ENCODE data around the gene LRPPRC.

LRPPRC gene

DNA sequence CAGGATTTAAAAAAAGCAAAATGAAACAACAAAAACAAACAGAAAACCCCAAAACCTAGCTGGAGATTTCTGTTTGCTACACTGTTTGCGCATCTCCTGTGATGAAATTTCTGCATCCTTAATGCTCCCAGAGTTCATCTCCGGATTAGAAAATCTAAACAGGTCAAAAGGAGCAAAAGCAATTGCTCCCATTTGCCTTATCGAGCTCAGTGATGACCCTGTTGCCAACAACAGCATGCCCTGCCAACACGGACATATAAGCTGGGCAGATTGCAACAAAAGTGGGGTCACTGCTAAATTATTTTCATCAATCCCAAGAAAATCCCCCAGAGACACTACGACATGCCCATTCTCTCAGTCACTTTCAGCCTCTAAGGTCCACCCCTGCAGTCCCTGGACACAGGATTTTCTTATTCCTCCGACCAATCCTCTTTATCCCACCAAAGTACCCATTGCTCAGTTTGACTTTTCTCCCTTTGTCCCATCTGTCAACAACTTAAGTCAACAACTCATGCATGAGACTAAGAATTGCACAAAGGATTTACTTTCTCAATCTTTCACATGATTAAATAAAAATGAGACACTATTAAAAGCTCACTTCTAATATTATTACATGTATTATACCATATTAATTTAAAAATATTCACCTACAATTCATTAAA, 89.2 kb downstream of the LRPPRC start:
- Histone ChIP-seq H3K9me3 (ENCODE audit: severe bottlenecking) (no peaks in the 10 kb centered on the region), H3K27ac (ENCODE audit: poor library complexity, severe bottlenecking) (no peak overlapping the region), H3K4me1 (ENCODE audit: insufficient read depth, poor library complexity, severe bottlenecking) (no peaks in the 10 kb centered on the region), H3K4me3 (ENCODE audit: severe bottlenecking) (no peak overlapping the region), H3K36me3 (ENCODE audit: low read depth) (peaks cover 82% of the 10 kb centered on the region), H3K27me3 (ENCODE audit: insufficient read depth, poor library complexity, severe bottlenecking) (no peaks in the 10 kb centered on the region)
- ATAC-seq (ENCODE audit: low read depth) (no peak), DNase-seq (ENCODE audit: low spot score) (no peak)
- TF ChIP-seq, protein P1, sequence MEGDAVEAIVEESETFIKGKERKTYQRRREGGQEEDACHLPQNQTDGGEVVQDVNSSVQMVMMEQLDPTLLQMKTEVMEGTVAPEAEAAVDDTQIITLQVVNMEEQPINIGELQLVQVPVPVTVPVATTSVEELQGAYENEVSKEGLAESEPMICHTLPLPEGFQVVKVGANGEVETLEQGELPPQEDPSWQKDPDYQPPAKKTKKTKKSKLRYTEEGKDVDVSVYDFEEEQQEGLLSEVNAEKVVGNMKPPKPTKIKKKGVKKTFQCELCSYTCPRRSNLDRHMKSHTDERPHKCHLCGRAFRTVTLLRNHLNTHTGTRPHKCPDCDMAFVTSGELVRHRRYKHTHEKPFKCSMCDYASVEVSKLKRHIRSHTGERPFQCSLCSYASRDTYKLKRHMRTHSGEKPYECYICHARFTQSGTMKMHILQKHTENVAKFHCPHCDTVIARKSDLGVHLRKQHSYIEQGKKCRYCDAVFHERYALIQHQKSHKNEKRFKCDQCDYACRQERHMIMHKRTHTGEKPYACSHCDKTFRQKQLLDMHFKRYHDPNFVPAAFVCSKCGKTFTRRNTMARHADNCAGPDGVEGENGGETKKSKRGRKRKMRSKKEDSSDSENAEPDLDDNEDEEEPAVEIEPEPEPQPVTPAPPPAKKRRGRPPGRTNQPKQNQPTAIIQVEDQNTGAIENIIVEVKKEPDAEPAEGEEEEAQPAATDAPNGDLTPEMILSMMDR (IDR thresholded peaks at IDR 0.05; ENCODE audit: poor library complexity, severe bottlenecking) = no peak

DNA sequence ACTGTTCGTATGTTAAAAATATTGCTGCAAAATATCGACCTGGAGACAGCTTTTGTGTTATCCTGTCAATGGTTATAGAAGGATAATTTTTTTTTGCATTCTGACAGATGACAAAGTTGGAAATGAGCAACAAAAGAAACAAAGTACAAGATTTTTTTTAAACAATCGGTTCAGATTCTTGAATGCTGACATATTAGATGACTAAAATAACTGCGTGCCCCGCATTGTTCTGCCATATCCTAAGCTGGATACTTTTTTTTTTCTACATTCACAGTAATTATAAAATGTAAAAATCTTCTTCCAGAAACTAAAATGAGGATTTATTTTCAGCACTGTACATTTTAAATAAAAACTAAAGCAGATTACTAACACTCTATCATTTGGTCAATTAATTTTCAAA, 89.9 kb downstream of the LRPPRC start:
- no peak for DNase-seq (ENCODE audit: low spot score)
- TF ChIP-seq, protein P1 (IDR thresholded peaks at IDR 0.05; ENCODE audit: poor library complexity, severe bottlenecking) = no peak
- no peak overlapping the region for H3K4me3 ChIP-seq (ENCODE audit: severe bottlenecking)
- no peaks in the 10 kb centered on the region for H3K4me1 ChIP-seq (ENCODE audit: insufficient read depth, poor library complexity, severe bottlenecking)
- ATAC-seq (ENCODE audit: low read depth) = no peak
- H3K36me3 ChIP-seq (ENCODE audit: low read depth) = peaks cover 83% of the 10 kb centered on the region
- no peaks in the 10 kb centered on the region for H3K27me3 ChIP-seq (ENCODE audit: insufficient read depth, poor library complexity, severe bottlenecking)
- H3K9me3 ChIP-seq (ENCODE audit: severe bottlenecking) = no peaks in the 10 kb centered on the region
- no peak overlapping the region for H3K27ac ChIP-seq (ENCODE audit: poor library complexity, severe bottlenecking)

DNA sequence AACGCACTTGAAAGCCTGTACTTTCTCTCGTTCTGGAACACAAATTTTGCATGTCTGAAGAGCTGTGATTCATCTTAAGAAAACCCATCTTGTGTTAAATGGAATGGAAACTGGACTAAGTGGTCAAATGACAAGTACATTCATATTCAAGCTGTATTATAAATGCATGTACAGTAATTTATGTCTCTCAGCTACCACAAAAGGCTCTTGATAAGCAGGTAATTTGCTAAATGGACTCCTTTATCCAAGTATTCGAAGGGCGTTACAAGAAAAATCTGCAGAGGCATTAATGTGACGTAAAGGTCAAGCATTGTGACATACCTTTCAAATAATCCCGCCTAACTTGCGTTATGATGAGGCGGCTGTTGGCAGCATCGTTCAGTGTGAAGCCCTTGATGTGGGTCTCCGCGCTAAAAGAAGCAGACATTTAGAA, 90.4 kb downstream of the LRPPRC start:
- no peaks in the 10 kb centered on the region for H3K4me1 ChIP-seq (ENCODE audit: insufficient read depth, poor library complexity, severe bottlenecking)
- H3K9me3 ChIP-seq (ENCODE audit: severe bottlenecking) = no peaks in the 10 kb centered on the region
- no peak overlapping the region for H3K4me3 ChIP-seq (ENCODE audit: severe bottlenecking)
- peaks cover 83% of the 10 kb centered on the region for H3K36me3 ChIP-seq (ENCODE audit: low read depth)
- H3K27ac ChIP-seq (ENCODE audit: poor library complexity, severe bottlenecking) = no peak overlapping the region
- no peak for ATAC-seq (ENCODE audit: low read depth)
- DNase-seq (ENCODE audit: low spot score) = no peak
- no peaks in the 10 kb centered on the region for H3K27me3 ChIP-seq (ENCODE audit: insufficient read depth, poor library complexity, severe bottlenecking)
- TF ChIP-seq, protein P1 (IDR thresholded peaks at IDR 0.05; ENCODE audit: poor library complexity, severe bottlenecking) = no peak

DNA sequence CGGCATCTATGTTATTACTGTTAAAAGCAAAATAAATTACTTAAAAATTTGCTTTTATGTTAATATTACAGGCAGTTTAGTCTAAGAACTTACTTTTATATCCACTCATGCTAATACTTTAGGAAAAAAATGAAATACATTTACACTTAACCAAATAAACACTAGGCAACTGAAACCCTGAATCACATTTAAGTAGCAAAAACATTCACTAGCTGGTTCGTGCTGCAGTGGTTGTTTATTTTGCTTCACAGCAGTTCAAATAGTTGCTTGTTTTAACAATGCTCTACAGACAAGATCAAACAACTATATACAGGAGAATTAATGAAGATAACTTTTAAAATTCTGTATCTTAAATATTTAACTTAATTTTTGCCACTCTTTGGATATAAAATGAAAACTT, 96.2 kb downstream of the LRPPRC start:
- Histone ChIP-seq H3K27ac (ENCODE audit: poor library complexity, severe bottlenecking) (no peak overlapping the region), H3K36me3 (ENCODE audit: low read depth) (peaks cover 86% of the 10 kb centered on the region), H3K4me1 (ENCODE audit: insufficient read depth, poor library complexity, severe bottlenecking) (no peaks in the 10 kb centered on the region), H3K4me3 (ENCODE audit: severe bottlenecking) (no peak overlapping the region), H3K9me3 (ENCODE audit: severe bottlenecking) (no peaks in the 10 kb centered on the region), H3K27me3 (ENCODE audit: insufficient read depth, poor library complexity, severe bottlenecking) (no peaks in the 10 kb centered on the region)
- DNase-seq (ENCODE audit: low spot score) = no peak
- TF ChIP-seq, protein P1 (IDR thresholded peaks at IDR 0.05; ENCODE audit: poor library complexity, severe bottlenecking) = no peak
- ATAC-seq (ENCODE audit: low read depth) = no peak

DNA sequence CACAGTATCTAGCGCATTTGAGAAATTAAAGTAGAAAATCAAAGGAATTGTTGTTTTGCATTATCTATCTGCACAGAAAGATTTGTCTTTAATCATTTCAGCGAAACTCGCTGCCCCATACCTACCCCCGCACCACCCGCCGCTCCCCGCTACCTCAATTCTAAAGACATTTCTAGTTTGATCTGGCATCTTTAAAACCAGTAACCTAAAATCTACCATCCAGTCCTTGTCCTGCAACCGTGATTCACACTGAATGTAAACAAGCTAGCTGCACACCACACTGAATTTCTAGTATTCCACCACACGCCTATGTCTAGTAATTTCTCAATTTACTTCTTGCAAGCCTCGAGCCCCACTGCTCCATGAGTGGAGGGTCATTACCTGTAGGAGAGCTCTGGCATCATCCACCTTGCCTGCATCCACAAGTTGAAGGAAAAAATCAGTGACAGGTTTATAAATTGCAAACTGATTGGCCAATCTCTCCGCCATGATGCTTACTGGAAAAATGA, 96.9 kb downstream of the LRPPRC start:
- no peak overlapping the region for H3K27ac ChIP-seq (ENCODE audit: poor library complexity, severe bottlenecking)
- TF ChIP-seq, protein P1 (IDR thresholded peaks at IDR 0.05; ENCODE audit: poor library complexity, severe bottlenecking) = no peak
- no peaks in the 10 kb centered on the region for H3K9me3 ChIP-seq (ENCODE audit: severe bottlenecking)
- ATAC-seq (ENCODE audit: low read depth) = no peak
- H3K4me1 ChIP-seq (ENCODE audit: insufficient read depth, poor library complexity, severe bottlenecking) = no peaks in the 10 kb centered on the region
- DNase-seq (ENCODE audit: low spot score) = no peak
- H3K36me3 ChIP-seq (ENCODE audit: low read depth) = peaks cover 89% of the 10 kb centered on the region
- H3K4me3 ChIP-seq (ENCODE audit: severe bottlenecking) = no peak overlapping the region
- no peaks in the 10 kb centered on the region for H3K27me3 ChIP-seq (ENCODE audit: insufficient read depth, poor library complexity, severe bottlenecking)
